Left ventricle myocardium inferior (tissue), 1 donor: ENCODE data around the gene IQGAP2. TPM values are rescaled to one million over a fixed set of nuclear protein-coding genes. Genes with fewer than 3 reads are reported as not detected.

Source experiments
- DNase-seq: peaks from one replicate; pipeline ENCODE4 v3.0.0-alpha.2; 2020
- H3K27ac ChIP-seq: fragments of 200-600 bp; replicated peaks from 2 replicates; pipeline ENCODE4 v1.8.0; 2021
- H3K27me3 ChIP-seq: fragments of 200-600 bp; 2 replicates; pipeline ENCODE4 v1.8.0; 2021; ENCODE audit warnings: low read depth
- H3K36me3 ChIP-seq: fragments of 200-600 bp; 2 replicates; pipeline ENCODE4 v1.8.0; 2021
- H3K4me1 ChIP-seq: fragments of 200-600 bp; 2 replicates; pipeline ENCODE4 v1.8.0; 2021
- H3K4me3 ChIP-seq: fragments of 200-600 bp; 2 replicates; pipeline ENCODE4 v1.8.0; 2021; ENCODE audit warnings: mild to moderate bottlenecking, moderate library complexity
- H3K9me3 ChIP-seq: fragments of 200-600 bp; replicated peaks from 2 replicates; pipeline ENCODE4 v1.8.0; 2021
- intact Hi-C: fragments of 100-400 bp; cut with micrococcal nuclease; formaldehyde crosslinking; loops from one replicate; pipeline ENCODE4 v1.11.0; 2022
- total RNA-seq: library from RNA; stranded (reverse); fragmentation: NEBNext Ultra II Directional; extraction: Animal tissue kit (Norgen Biotek cat#: 25700); gene quantifications from one replicate; pipeline ENCODE4 v1.2.1, GENCODE V29; 2021
- TF ChIP-seq, protein P1 (sequence below): fragments of 200-600 bp; IDR thresholded peaks from 2 replicates; pipeline ENCODE4 v1.8.0; 2021; ENCODE audit warnings: antibody characterized with exemption, mild to moderate bottlenecking, borderline replicate concordance
- donor health status: DM: no; HTN: yes; CAD: no; lungs with severe emphysema.

Gene IQGAP2
- total RNA-seq, 1 donor from 2014 or later, result 4.1 TPM

DNA sequence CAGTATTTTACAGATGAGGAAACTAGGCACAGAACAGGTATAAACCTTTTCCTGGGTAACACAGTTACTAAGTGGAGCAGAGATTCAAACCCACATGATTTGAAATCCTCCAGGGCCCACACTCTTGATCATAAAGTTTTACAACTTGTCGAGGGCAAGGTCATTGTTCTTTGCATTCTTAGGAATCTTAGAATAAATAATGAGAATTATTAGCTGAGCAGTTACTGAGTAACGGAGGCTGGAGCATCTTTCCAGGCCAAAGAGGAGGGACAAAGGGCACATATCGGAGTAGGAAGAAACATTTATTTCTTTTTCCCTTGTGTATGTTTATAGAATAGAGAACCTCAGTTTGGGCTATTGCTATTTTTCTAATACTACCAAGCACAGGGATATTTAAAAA lies 285.8 kb downstream of the IQGAP2 start:
- no peak for DNase-seq
- H3K9me3 ChIP-seq, result no peaks in the 10 kb centered on the region
- H3K4me1 ChIP-seq, result peaks cover 32% of the 10 kb centered on the region
- intact Hi-C loops, result no loop called here
- no peaks in the 10 kb centered on the region for H3K36me3 ChIP-seq
- no peaks in the 10 kb centered on the region for H3K27me3 ChIP-seq
- TF ChIP-seq, protein P1, sequence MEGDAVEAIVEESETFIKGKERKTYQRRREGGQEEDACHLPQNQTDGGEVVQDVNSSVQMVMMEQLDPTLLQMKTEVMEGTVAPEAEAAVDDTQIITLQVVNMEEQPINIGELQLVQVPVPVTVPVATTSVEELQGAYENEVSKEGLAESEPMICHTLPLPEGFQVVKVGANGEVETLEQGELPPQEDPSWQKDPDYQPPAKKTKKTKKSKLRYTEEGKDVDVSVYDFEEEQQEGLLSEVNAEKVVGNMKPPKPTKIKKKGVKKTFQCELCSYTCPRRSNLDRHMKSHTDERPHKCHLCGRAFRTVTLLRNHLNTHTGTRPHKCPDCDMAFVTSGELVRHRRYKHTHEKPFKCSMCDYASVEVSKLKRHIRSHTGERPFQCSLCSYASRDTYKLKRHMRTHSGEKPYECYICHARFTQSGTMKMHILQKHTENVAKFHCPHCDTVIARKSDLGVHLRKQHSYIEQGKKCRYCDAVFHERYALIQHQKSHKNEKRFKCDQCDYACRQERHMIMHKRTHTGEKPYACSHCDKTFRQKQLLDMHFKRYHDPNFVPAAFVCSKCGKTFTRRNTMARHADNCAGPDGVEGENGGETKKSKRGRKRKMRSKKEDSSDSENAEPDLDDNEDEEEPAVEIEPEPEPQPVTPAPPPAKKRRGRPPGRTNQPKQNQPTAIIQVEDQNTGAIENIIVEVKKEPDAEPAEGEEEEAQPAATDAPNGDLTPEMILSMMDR, result no peak
- no peak overlapping the region for H3K27ac ChIP-seq
- no peak overlapping the region for H3K4me3 ChIP-seq

DNA sequence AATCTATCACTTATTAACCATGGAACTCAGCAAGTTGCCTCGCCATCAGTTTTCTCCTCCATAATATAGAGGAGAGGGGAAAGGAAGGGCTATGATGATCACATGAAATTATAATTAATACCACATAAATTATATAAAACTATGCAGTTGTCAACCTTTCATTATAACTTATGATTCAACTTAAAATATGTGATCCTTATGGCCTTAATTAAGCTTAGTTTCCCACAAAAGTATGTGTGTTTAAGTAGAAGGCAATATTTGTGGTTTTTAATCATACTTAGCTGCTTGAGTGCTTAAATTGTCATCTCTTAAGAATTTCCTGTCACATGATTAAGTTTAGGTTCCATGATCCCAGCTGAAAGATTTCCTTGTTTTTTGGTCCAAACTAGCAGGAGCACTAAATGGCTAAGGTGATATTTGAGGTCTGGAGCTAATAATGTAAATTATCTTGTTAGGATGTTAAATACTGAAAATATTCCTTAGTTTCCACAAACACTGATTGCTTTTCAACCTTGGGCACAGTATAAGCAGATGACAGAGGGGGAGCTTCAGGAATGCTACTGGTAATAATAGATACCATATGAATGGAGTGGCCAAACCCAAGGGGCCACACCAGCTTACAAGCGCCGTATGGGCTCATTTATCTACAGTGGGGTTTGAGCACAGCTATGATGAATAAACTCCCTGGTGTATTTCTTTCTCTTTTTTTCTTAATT lies 286.4 kb downstream of the IQGAP2 start:
- H3K27ac ChIP-seq, result peak overlapping the region; percentile 66
- no peaks in the 10 kb centered on the region for H3K36me3 ChIP-seq
- H3K4me1 ChIP-seq, result peaks cover 29% of the 10 kb centered on the region
- TF ChIP-seq, protein P1, result no peak
- no peak for DNase-seq
- no peak overlapping the region for H3K4me3 ChIP-seq
- H3K27me3 ChIP-seq, result no peaks in the 10 kb centered on the region
- intact Hi-C loops, result no loop called here
- H3K9me3 ChIP-seq, result no peaks in the 10 kb centered on the region

DNA sequence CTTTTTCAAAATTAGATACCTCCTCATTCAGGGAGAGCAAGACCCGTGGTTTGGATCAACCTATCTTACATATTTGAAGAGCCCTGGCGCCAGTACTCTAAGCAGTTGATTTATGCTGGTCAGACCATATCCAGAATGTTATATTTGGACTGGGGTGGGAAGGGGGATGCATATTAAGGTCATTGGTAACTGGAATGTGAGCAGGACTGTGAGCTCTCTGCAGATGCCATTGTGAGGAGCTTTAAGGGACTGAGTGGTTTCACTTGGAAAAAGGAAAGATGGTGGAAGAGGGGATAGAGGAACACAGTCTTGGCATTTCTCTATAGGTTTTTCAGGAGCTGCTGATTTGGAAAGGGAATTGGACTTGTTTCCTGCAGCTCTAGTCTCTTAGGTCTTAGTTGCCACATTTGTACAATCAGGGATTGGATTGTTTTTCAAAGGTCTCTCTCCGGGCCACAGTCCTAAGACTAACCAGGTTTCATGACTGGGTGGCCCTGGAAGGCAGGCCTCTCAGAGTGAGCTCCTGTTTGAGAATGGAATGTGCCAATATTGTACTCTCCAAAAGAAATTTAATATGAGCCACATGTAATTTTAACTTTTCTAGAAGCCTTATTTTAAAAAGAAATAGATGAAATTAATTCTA lies 287.1 kb downstream of the IQGAP2 start:
- DNase-seq, result no peak
- Histone ChIP-seq H3K27me3 (no peaks in the 10 kb centered on the region), H3K36me3 (no peaks in the 10 kb centered on the region), H3K4me1 (peaks cover 23% of the 10 kb centered on the region), H3K4me3 (no peak overlapping the region), H3K9me3 (no peaks in the 10 kb centered on the region), H3K27ac (peak overlapping the region; percentile 66)
- intact Hi-C loops, result no loop called here
- TF ChIP-seq, protein P1, result no peak

DNA sequence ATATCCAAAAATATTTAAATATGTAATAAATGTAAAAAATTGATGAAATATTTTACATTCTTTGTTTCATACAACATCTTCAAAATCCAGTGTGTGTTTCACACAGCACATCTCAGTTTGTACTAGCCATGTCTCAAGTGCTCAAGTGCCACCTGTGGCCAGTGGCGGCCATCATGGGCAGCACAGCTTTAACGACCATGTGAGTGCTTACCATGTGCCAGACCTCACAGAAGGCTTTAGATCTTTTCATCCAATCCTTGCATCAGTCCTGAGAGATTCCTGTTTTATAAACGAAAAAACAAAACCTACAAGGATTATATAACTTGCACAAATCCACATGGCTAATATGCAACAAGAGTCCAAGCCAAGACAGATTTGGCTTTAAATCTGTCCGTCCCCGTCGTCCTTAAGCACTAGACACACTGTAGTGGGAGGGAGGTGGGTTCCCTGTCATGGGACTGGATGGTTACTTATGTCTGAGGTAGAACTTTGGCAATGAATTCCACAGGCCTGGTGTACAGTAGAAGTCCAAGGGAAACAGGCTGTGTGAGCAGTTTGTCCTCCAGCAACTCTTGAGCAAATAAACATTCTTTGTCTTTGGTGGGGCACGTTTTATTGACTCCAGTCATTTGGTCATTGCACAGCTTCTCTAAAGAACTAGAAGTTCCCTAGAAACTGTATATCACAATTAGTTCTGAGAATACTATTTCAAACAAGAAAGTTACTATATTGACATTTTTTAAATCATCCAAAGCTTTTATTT lies 287.8 kb downstream of the IQGAP2 start:
- intact Hi-C loops, result no loop called here
- H3K27ac ChIP-seq, result peak overlapping the region; percentile 66

More for the DNA sequence above, 287.8 kb downstream of the IQGAP2 start:
- H3K4me3 ChIP-seq, result no peak overlapping the region
- DNase-seq, result no peak
- TF ChIP-seq, protein P1, result no peak
- no peaks in the 10 kb centered on the region for H3K36me3 ChIP-seq
- H3K9me3 ChIP-seq, result no peaks in the 10 kb centered on the region
- no peaks in the 10 kb centered on the region for H3K27me3 ChIP-seq
- peaks cover 23% of the 10 kb centered on the region for H3K4me1 ChIP-seq
